ENCODE measurements around the gene ZNF432. TPM values are rescaled to one million over a fixed set of nuclear protein-coding genes. Genes with fewer than 3 reads are reported as not detected.

The ZNF432 gene
- total and polyA plus RNA-seq, 2 donors (not counting 1 experiment from before 2014, with no cell fraction given): 5.1 to 25.0 TPM

- WGBS (ENCODE audit: insufficient coverage): 27% methylated on average over 9 of the region's 9 CpGs
- no peaks in the 10 kb centered on the region for H3K27me3 Mint-ChIP-seq
- intact Hi-C loops (cut with micrococcal nuclease): no loop called here
- Histone ChIP-seq H3K4me2 (replicated peaks; ENCODE audit: low read depth, low read length, poor library complexity, severe bottlenecking) (peak overlapping the region; percentile 75), H3K9me3 (ENCODE audit: control extremely low read depth in 1 of 3, control insufficient read depth in 2 of 3, insufficient read depth in 1 of 3, low read length in 2 of 3) (peaks cover 5 to 51% (median 13%) of the 10 kb centered on the region in 3 donors), H3K36me3 (replicated peaks in 1 of 2; ENCODE audit: control extremely low read depth in 1 of 2, control insufficient read depth in 1 of 2, extremely low read depth in 1 of 2, insufficient read depth in 2 of 2, low read length in 1 of 2) (peaks cover 0 to 7% of the 10 kb centered on the region in 2 experiments), H3K4me1 (ENCODE audit: control insufficient read depth in 2 of 2, insufficient read depth in 2 of 2, low read length in 2 of 2) (peaks cover 9 to 12% of the 10 kb centered on the region in 2 donors), H3K27ac (ENCODE audit: low read length in 2 of 2) (peak overlapping the region; percentile 78 to 88), H3K27me3 (replicated peaks in 1 of 4; ENCODE audit: control extremely low read depth in 1 of 4, control insufficient read depth in 3 of 4, insufficient read depth in 4 of 4, low read length in 3 of 4) (no peaks in the 10 kb centered on the region), H4K20me1 (ENCODE audit: control insufficient read depth, insufficient read depth, low read length, poor library complexity, severe bottlenecking) (no peaks in the 10 kb centered on the region), H2AFZ (ENCODE audit: insufficient read depth, low read depth, low read length, poor library complexity, severe bottlenecking) (peak overlapping the region; percentile 100), H3K79me2 (ENCODE audit: control insufficient read depth, insufficient read depth, low read length) (peaks cover 44% of the 10 kb centered on the region), H3K4me3 (ENCODE audit: control extremely low read depth in 1 of 5, extremely low read depth in 1 of 5, insufficient read depth in 1 of 5, low read depth in 2 of 5, low read length in 4 of 5) (peak overlapping the region; percentile 68 to 90 (median 76)), H3K9ac (ENCODE audit: low read length) (peak overlapping the region; percentile 96)
- H3K27ac Mint-ChIP-seq: peak overlapping the region; percentile 98
- no peak for ATAC-seq (ENCODE audit: low read depth)
- H3K4me3 Mint-ChIP-seq: peak overlapping the region; percentile 92
- CTCF ChIA-PET: interaction anchor here (1.2 kb wide), 1 partner anchor 13 kb away, joined by 3 read pairs; no protein-coding TSS in a partner anchor
- H3K9me3 Mint-ChIP-seq (ENCODE audit: insufficient read depth): peaks cover 12% of the 10 kb centered on the region
- POLR2A ChIA-PET: interaction anchor here (1.2 to 1.6 kb wide), 2 partner anchors 23 to 41 kb away, joined by 3 to 7 read pairs; partner anchors contain the start of gene ZNF432
- peaks cover 17% of the 10 kb centered on the region for H3K4me1 Mint-ChIP-seq
- no peak for TF ChIP-seq EZH2 (IDR thresholded peaks at IDR 0.05; ENCODE audit: borderline replicate concordance, insufficient read depth, low read depth, low read length, poor library complexity, severe bottlenecking)
- TF ChIP-seq CTCF (IDR thresholded peaks at IDR 0.05): no peak
- no peak for DNase-seq
Observed at GRCh38 chr19:52007451-52007805, 41.2 kb downstream of the ZNF432 start.

GRCh38 chr19:51994048-51994644 lies 54.5 kb downstream of the ZNF432 start:
- H3K4me3 ChIP-seq (ENCODE audit: control extremely low read depth in 1 of 5, extremely low read depth in 1 of 5, insufficient read depth in 1 of 5, low read depth in 2 of 5, low read length in 4 of 5): no peak overlapping the region
- Mint-ChIP-seq H3K4me3 (no peak overlapping the region), H3K27ac (no peak overlapping the region), H3K4me1 (no peaks in the 10 kb centered on the region), H3K27me3 (no peaks in the 10 kb centered on the region), H3K9me3 (ENCODE audit: insufficient read depth) (peaks cover 26% of the 10 kb centered on the region)
- POLR2A ChIA-PET: no interaction called here
- H3K9ac ChIP-seq (ENCODE audit: low read length): no peak overlapping the region
- WGBS (ENCODE audit: insufficient coverage): no CpG with 5 or more reads among the region's 2 CpGs
- no peak overlapping the region for H3K27ac ChIP-seq (ENCODE audit: low read length in 2 of 2)
- peaks cover 45 to 75% (median 48%) of the 10 kb centered on the region in 3 donors for H3K9me3 ChIP-seq (ENCODE audit: control extremely low read depth in 1 of 3, control insufficient read depth in 2 of 3, insufficient read depth in 1 of 3, low read length in 2 of 3)
- H3K4me1 ChIP-seq (ENCODE audit: control insufficient read depth in 2 of 2, insufficient read depth in 2 of 2, low read length in 2 of 2): no peaks in the 10 kb centered on the region
- ATAC-seq (ENCODE audit: low read depth): no peak
- no peaks in the 10 kb centered on the region for H3K79me2 ChIP-seq (ENCODE audit: control insufficient read depth, insufficient read depth, low read length)
- peaks cover 32 to 41% of the 10 kb centered on the region in 2 experiments for H3K36me3 ChIP-seq (replicated peaks in 1 of 2; ENCODE audit: control extremely low read depth in 1 of 2, control insufficient read depth in 1 of 2, extremely low read depth in 1 of 2, insufficient read depth in 2 of 2, low read length in 1 of 2)
- CTCF ChIA-PET: no interaction called here
- intact Hi-C loops (cut with micrococcal nuclease): no loop called here
- H3K27me3 ChIP-seq (replicated peaks in 1 of 4; ENCODE audit: control extremely low read depth in 1 of 4, control insufficient read depth in 3 of 4, insufficient read depth in 4 of 4, low read length in 3 of 4): no peaks in the 10 kb centered on the region
- DNase-seq: no peak
- TF ChIP-seq CTCF (IDR thresholded peaks at IDR 0.05) (no peak), EZH2 (IDR thresholded peaks at IDR 0.05; ENCODE audit: borderline replicate concordance, insufficient read depth, low read depth, low read length, poor library complexity, severe bottlenecking) (no peak)
- H3K4me2 ChIP-seq (replicated peaks; ENCODE audit: low read depth, low read length, poor library complexity, severe bottlenecking): no peak overlapping the region
- H4K20me1 ChIP-seq (ENCODE audit: control insufficient read depth, insufficient read depth, low read length, poor library complexity, severe bottlenecking): no peaks in the 10 kb centered on the region
- no peak overlapping the region for H2AFZ ChIP-seq (ENCODE audit: insufficient read depth, low read depth, low read length, poor library complexity, severe bottlenecking)
